Naive thymus-derived CD4-positive, alpha-beta T cell (primary cell): Measurements from ENCODE around the gene PLEKHB2. TPM values are rescaled to one million over a fixed set of nuclear protein-coding genes. Genes with fewer than 3 reads are reported as not detected.

Experiments used
- polyA plus RNA-seq, 2 donors: library from polyadenylated mRNA; unstranded; fragments of 300-500 nt; fragmentation: Illumina TruSeq; gene quantifications; one replicate each; pipeline ENCODE4 v1.2.3, GENCODE V29; 2021
- total RNA-seq, 6 experiments: library from RNA in 5 of 6; stranded (reverse) in 5 of 6; gene quantifications; 1 replicate in 5 of 6; 2 replicates in 1 of 6; pipeline ENCODE4 v1.2.3 and lab custom pipeline; 2021 to 2026

The PLEKHB2 gene
- total and polyA plus RNA-seq, 7 experiments from 2014 or later = 43.1 to 92.3 (median 64.4) TPM

Other genes starting within 250 kb of the PLEKHB2 start
- 10 to 100 TPM; 50.5 to 82.9 (median 66.7) TPM for gene FAM168B, start 11.9 kb upstream of the PLEKHB2 start, total RNA-seq
- gene FAM168B, start 11.9 kb upstream of the PLEKHB2 start, polyA plus RNA-seq = 10 to 100 TPM; 36.3 to 41.3 TPM
- 1 to 10 TPM in 1 of 5 experiments, under 1 TPM in 4; 0.13 to 2.1 (median 0.19) TPM for gene POTEE, start 104.2 kb downstream of the PLEKHB2 start, total RNA-seq
- gene POTEE, start 104.2 kb downstream of the PLEKHB2 start, polyA plus RNA-seq = under 1 TPM; 0.06 to 0.08 TPM